Sigmoid colon (tissue), 4 donors: ENCODE results near the gene ANKMY1.

Experiments
- CTCF ChIP-seq, 4 experiments: fragments of 450-650 bp in 3 of 4; fragments of 200-600 bp in 1 of 4; IDR thresholded peaks; one replicate each; pipeline ENCODE4 v1.5.1; 2016 to 2019; ENCODE audit warnings: antibody characterized with exemption in 4 of 4, mild to moderate bottlenecking in 3 of 4, moderate library complexity in 2 of 4
- EP300 ChIP-seq, 4 donors: sonication (generic); formaldehyde crosslinking; IDR thresholded peaks; one replicate each; pipeline ENCODE4 v1.6.1; 2017; ENCODE audit warnings: antibody characterized with exemption in 4 of 4

DNA sequence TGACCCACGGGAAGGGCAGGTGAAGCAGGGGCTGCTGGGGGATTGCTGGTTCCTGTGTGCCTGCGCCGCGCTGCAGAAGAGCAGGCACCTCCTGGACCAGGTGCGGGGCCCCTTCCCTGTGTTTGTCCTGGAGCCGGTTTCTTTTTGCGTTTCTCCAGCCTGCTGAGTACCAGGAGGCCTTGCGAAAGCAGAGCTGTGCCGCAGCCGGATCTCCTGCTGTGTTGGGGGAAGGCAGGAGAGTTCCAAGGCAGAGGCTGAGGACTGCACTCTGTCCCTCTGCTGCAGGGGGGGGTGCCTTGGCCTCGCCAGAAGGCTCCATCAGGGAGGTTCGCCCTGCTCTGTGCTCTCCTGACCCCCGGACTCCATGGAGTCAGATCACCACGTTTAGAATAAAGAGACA lies 31.6 kb upstream of the ANKMY1 start:
- TF ChIP-seq CTCF (IDR thresholded peaks at IDR 0.05) (no peak), EP300 (IDR thresholded peaks at IDR 0.05) (no peak)
